Chondrocyte (in vitro differentiated cells): Measurements from ENCODE around the gene TMEM91. TPM values are rescaled to one million over a fixed set of nuclear protein-coding genes. Genes with fewer than 3 reads are reported as not detected.

Source experiments
- DNase-seq: peaks from one replicate; pipeline ENCODE4 v3.0.0; 2021; ENCODE audit warnings: mixed read lengths, low spot score
- H3K27ac Mint-ChIP-seq: one replicate; pipeline ENCODE4 v1.8.0; 2021; ENCODE audit warnings: mild to moderate bottlenecking, moderate library complexity, mixed read lengths; ENCODE audit not compliant: unreplicated experiment
- H3K27me3 Mint-ChIP-seq: 2 replicates; pipeline ENCODE4 v1.8.0; 2021; ENCODE audit warnings: low read depth, mixed read lengths
- H3K36me3 Mint-ChIP-seq: 2 replicates; pipeline ENCODE4 v1.8.0; 2021; ENCODE audit warnings: low read depth, mixed read lengths
- H3K4me1 Mint-ChIP-seq: 2 replicates; pipeline ENCODE4 v1.8.0; 2021; ENCODE audit warnings: low read depth, mild to moderate bottlenecking, mixed read lengths
- H3K4me3 Mint-ChIP-seq: one replicate; pipeline ENCODE4 v1.8.0; 2021; ENCODE audit warnings: mild to moderate bottlenecking, moderate library complexity, mixed read lengths; ENCODE audit not compliant: unreplicated experiment
- H3K9me3 Mint-ChIP-seq: 2 replicates; pipeline ENCODE4 v1.8.0; 2021; ENCODE audit warnings: low read depth, mixed read lengths
- total RNA-seq: library from RNA; stranded (reverse); gene quantifications from 3 replicates; pipeline ENCODE4 v1.2.1, GENCODE V29; 2021
- TF ChIP-seq, protein P1 (sequence below): fragments of 200-600 bp; sonication (generic); IDR thresholded peaks from 2 replicates; pipeline ENCODE4 v1.5.0; 2021; ENCODE audit warnings: antibody characterized with exemption, mild to moderate bottlenecking, moderate library complexity

TMEM91 gene
- total RNA-seq, 1 donor from 2014 or later: 4.8 TPM

DNA sequence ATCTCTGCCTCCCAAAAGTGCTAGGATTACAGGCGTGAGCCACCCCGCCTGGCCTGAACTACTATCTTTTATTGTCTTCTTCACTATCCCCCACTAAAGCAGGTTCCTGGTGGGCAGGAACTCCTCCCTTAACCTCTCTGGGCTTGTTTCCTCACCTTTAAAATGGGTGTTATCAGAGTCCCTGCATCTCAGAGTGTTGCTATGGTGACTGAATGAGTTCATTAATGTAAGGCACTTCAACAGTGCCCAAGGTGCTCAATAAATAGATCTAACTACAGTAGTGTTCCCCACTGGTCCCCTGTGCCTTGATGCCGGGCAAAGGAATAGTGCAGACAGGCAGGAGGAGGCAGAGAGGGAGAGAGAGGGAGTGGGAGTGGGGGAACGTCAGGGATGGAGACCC is 45.9 kb upstream of the TMEM91 start:
- DNase-seq: no peak
- H3K27ac Mint-ChIP-seq: no peak overlapping the region
- H3K27me3 Mint-ChIP-seq: no peaks in the 10 kb centered on the region
- TF ChIP-seq, protein P1, sequence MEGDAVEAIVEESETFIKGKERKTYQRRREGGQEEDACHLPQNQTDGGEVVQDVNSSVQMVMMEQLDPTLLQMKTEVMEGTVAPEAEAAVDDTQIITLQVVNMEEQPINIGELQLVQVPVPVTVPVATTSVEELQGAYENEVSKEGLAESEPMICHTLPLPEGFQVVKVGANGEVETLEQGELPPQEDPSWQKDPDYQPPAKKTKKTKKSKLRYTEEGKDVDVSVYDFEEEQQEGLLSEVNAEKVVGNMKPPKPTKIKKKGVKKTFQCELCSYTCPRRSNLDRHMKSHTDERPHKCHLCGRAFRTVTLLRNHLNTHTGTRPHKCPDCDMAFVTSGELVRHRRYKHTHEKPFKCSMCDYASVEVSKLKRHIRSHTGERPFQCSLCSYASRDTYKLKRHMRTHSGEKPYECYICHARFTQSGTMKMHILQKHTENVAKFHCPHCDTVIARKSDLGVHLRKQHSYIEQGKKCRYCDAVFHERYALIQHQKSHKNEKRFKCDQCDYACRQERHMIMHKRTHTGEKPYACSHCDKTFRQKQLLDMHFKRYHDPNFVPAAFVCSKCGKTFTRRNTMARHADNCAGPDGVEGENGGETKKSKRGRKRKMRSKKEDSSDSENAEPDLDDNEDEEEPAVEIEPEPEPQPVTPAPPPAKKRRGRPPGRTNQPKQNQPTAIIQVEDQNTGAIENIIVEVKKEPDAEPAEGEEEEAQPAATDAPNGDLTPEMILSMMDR: no peak
- peaks cover 39% of the 10 kb centered on the region for H3K4me1 Mint-ChIP-seq
- no peaks in the 10 kb centered on the region for H3K9me3 Mint-ChIP-seq
- H3K36me3 Mint-ChIP-seq: peaks cover 29% of the 10 kb centered on the region
- H3K4me3 Mint-ChIP-seq: no peak overlapping the region

DNA sequence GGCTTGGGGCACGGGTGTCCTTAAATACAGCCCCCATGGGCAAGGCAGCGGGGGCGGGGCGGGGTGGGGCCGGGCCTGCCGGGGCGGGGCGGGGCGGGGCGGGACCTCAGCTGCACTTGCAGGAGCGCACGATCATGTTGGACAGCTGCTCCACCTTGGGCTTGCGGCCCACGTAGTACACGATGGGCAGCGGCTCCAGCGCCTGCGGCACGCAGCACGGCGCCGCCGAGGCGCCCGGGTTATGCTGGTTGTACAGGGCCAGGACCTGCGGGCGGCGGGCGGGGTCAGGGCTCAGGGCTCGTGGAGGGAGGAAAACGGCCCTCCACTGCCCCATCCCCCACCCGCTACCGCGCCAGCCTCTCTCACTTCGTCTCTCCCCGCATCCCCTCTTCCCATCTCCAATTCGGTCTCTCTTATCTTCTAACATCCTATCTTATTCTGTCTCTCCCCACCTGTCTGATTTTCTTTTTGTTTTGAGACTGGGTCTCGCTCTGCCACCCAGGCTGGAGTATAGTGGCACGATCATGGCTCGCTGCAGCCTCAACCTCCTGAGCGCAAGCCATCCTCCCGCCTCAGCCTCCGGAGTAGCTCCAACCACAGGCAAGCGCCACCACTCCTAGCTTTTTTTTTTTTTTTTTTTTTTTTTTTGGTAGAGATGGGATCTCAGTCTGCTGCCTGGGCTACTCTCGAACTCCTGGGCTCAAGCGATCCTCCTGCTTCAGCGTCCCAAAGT is 45.2 kb upstream of the TMEM91 start:
- Mint-ChIP-seq H3K27me3 (no peaks in the 10 kb centered on the region), H3K36me3 (peaks cover 30% of the 10 kb centered on the region), H3K4me1 (peaks cover 35% of the 10 kb centered on the region), H3K4me3 (no peak overlapping the region), H3K9me3 (no peaks in the 10 kb centered on the region), H3K27ac (no peak overlapping the region)
- no peak for DNase-seq
- TF ChIP-seq, protein P1: no peak

DNA sequence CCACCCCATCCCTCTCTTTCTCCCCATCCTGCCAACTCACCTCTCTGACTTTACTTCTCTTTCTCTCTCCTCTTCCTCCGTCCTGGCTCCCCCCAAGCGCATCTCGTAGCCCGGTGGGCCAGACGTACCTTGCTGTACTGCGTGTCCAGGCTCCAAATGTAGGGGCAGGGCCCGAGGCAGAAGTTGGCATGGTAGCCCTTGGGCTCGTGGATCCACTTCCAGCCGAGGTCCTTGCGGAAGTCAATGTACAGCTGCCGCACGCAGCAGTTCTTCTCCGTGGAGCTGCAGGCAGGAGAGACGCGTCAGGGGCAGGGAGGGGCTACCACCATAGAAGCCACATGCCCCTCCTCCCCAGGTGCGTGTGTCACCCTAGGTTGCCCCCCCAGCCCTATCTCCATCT is 44.3 kb upstream of the TMEM91 start:
- DNase-seq: no peak
- H3K4me1 Mint-ChIP-seq: peaks cover 26% of the 10 kb centered on the region
- peaks cover 33% of the 10 kb centered on the region for H3K36me3 Mint-ChIP-seq
- H3K4me3 Mint-ChIP-seq: no peak overlapping the region
- H3K9me3 Mint-ChIP-seq: no peaks in the 10 kb centered on the region
- no peak overlapping the region for H3K27ac Mint-ChIP-seq
- H3K27me3 Mint-ChIP-seq: no peaks in the 10 kb centered on the region
- TF ChIP-seq, protein P1: no peak

DNA sequence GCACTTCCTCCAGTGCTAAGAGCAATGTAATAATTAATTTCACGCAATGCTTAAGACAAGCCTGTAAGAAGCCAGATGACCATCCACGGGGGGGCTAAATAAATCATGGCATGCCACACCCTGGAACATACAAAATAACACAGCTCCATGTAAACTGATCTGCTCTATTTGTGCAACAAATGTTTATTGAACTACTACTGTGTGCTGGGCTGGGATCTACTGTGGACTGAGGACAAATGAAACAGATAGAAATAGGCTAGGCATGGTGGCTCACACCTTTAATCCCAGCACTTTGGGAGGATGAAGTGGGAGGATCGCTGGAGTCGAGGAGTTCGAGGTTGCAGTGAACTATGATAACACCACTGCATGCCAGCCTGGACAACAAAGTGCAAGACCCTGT is 43.9 kb upstream of the TMEM91 start:
- Mint-ChIP-seq H3K9me3 (no peaks in the 10 kb centered on the region), H3K4me3 (no peak overlapping the region), H3K36me3 (peaks cover 34% of the 10 kb centered on the region), H3K4me1 (peaks cover 23% of the 10 kb centered on the region), H3K27me3 (no peaks in the 10 kb centered on the region), H3K27ac (no peak overlapping the region)
- TF ChIP-seq, protein P1: no peak
- no peak for DNase-seq

DNA sequence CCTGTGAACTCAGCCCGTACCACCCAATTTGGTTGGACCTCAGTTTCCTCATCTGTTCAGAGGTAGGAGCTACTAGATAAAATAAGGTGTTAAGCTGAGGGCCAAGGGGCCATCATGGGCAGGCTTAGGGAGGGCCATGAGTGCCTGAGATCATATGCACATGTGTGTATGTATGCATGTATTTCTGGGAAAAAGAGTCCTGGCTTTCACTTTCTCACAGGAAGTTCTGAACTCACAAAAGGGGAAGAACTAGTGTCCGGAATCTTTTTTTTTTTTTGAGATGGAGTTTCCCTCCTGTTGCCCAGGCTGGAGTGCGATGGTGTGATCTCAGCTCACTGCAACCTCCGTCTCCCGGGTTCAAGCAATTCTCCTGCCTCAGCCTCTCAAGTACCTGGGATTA is 41.5 kb upstream of the TMEM91 start:
- Mint-ChIP-seq H3K36me3 (peaks cover 31% of the 10 kb centered on the region), H3K9me3 (no peaks in the 10 kb centered on the region), H3K4me3 (no peak overlapping the region), H3K4me1 (peaks cover 9% of the 10 kb centered on the region), H3K27ac (peak overlapping the region; percentile 45), H3K27me3 (no peaks in the 10 kb centered on the region)
- DNase-seq: no peak
- TF ChIP-seq, protein P1: no peak
